IPS DF 6.9 (cell line): ENCODE results near the gene NUP93.
"Not testable (repeated sequence)": the region's sequence is repeated elsewhere in the genome, so short reads cannot be mapped to it uniquely, and the experiment has no call there.

Source experiments
- DNase-seq: peaks from one replicate; pipeline ENCODE4 v3.0.0-alpha.2; 2013; ENCODE audit warnings: low read depth, low spot score
- H3K27ac ChIP-seq: one replicate; pipeline ENCODE4 v1.5.1; 2013; ENCODE audit warnings: low read length, control low read depth
- H3K27me3 ChIP-seq: 2 replicates; pipeline ENCODE4 v1.6.1; 2013; ENCODE audit warnings: mild to moderate bottlenecking, low read length; ENCODE audit not compliant: control insufficient read depth, insufficient read depth
- H3K36me3 ChIP-seq: 2 replicates; pipeline ENCODE4 v1.6.1; 2013; ENCODE audit warnings: low read length; ENCODE audit not compliant: control insufficient read depth, insufficient read depth
- H3K4me1 ChIP-seq: 2 replicates; pipeline ENCODE4 v1.6.1; 2013; ENCODE audit warnings: low read length; ENCODE audit not compliant: control insufficient read depth, insufficient read depth
- H3K4me3 ChIP-seq: 2 replicates; pipeline ENCODE4 v1.5.1; 2013; ENCODE audit warnings: mild to moderate bottlenecking, low read length
- H3K9me3 ChIP-seq: 2 replicates; pipeline ENCODE4 v1.6.1; 2013; ENCODE audit warnings: low read length, inconsistent platforms; ENCODE audit not compliant: control insufficient read depth, insufficient read depth
- WGBS: extraction: QIAGEN DNeasy Blood & Tissue Kit; methylation state at CpG from one replicate; pipeline ENCODE4 v1.1.7; 2013; ENCODE audit warnings: mixed read lengths, missing lambda C conversion rate; ENCODE audit not compliant: insufficient read length, insufficient coverage; 5-methylcytosine and 5-hydroxymethylcytosine counted together

The NUP93 gene

DNA sequence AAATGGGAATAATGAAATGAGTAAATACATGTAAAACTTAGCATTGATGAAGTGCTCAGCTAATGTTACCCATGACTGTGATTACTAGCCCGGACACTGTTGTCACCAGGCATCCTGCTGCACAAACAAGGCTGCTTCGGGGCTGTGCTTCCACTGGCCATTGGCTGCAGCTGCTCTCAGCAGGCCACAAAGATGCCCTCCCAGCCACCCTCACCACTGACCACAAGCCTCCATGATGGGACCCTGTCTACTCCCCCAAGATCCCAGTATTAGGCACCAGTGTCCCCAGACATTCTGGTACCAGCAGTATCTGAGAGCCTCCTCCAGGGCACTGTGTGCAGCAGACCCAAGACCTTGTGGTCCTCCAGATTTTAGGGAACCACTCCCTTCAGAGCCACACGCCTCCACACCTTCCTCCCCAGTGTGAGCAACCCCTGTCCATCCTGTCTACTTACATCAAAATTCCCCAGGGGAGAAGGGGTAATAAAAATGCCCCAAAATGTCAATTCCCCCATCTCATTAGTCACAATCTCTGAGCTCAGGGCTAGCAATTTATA lies 19.7 kb upstream of the NUP93 start:
- no peaks in the 10 kb centered on the region for H3K9me3 ChIP-seq
- no CpG with 5 or more reads among the region's 3 CpGs for WGBS
- no peaks in the 10 kb centered on the region for H3K27me3 ChIP-seq
- no peak for DNase-seq
- no peak overlapping the region for H3K4me3 ChIP-seq
- no peaks in the 10 kb centered on the region for H3K4me1 ChIP-seq
- no peak overlapping the region for H3K27ac ChIP-seq
- H3K36me3 ChIP-seq, result no peaks in the 10 kb centered on the region

GRCh38 chr16:56711862-56712261 lies 18.1 kb upstream of the NUP93 start:
- WGBS, result 100% methylated on average over 1 of the region's 2 CpGs

GRCh38 chr16:56713794-56714193 lies 16.1 kb upstream of the NUP93 start:
- H3K4me1 ChIP-seq, result no peaks in the 10 kb centered on the region
- H3K27me3 ChIP-seq, result no peaks in the 10 kb centered on the region
- WGBS, result no CpG with 5 or more reads among the region's 2 CpGs
- H3K4me3 ChIP-seq, result no peak overlapping the region
- no peaks in the 10 kb centered on the region for H3K9me3 ChIP-seq
- no peak overlapping the region for H3K27ac ChIP-seq
- no peak for DNase-seq
- H3K36me3 ChIP-seq, result no peaks in the 10 kb centered on the region

More at GRCh38 chr16:56711862-56712261, 18.1 kb upstream of the NUP93 start:
- no peak overlapping the region for H3K27ac ChIP-seq
- no peaks in the 10 kb centered on the region for H3K36me3 ChIP-seq
- H3K9me3 ChIP-seq, result no peaks in the 10 kb centered on the region
- H3K27me3 ChIP-seq, result no peaks in the 10 kb centered on the region
- H3K4me1 ChIP-seq, result no peaks in the 10 kb centered on the region
- no peak for DNase-seq
- H3K4me3 ChIP-seq, result no peak overlapping the region

GRCh38 chr16:56715126-56715525 lies 14.8 kb upstream of the NUP93 start:
- no peaks in the 10 kb centered on the region for H3K4me1 ChIP-seq
- no peak overlapping the region for H3K4me3 ChIP-seq
- no CpG with 5 or more reads among the region's 4 CpGs for WGBS
- DNase-seq, result no peak
- no peaks in the 10 kb centered on the region for H3K36me3 ChIP-seq
- no peaks in the 10 kb centered on the region for H3K27me3 ChIP-seq
- H3K27ac ChIP-seq, result no peak overlapping the region
- H3K9me3 ChIP-seq, result no peaks in the 10 kb centered on the region

DNA sequence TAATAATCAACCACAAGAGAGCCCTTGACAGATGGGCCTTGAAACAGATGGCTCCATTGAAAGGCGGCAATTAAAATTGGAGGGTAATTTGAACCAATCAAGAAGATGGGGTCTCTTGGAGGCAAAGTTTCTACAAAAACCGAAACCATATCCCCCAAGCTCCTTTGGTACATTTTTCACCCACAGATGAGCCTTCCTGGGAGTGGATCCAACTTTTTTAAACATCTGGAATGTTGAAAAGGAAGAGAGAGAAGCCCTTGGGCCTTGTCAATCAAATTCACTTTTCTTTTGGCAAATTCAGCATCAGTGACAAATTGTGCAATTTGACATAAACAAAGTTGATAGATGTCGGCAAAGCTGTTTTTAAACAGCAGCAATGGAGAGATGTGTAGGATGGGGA lies 13.2 kb upstream of the NUP93 start:
- no CpG with 5 or more reads among the region's 3 CpGs for WGBS
- Histone ChIP-seq H3K4me3 (no peak overlapping the region), H3K36me3 (no peaks in the 10 kb centered on the region), H3K4me1 (no peaks in the 10 kb centered on the region), H3K9me3 (no peaks in the 10 kb centered on the region), H3K27ac (no peak overlapping the region), H3K27me3 (no peaks in the 10 kb centered on the region)
- no peak for DNase-seq

GRCh38 chr16:56717532-56717931 lies 12.4 kb upstream of the NUP93 start:
- H3K4me3 ChIP-seq, result not testable (repeated sequence)
- WGBS, result no CpG with 5 or more reads among the region's 2 CpGs

DNA sequence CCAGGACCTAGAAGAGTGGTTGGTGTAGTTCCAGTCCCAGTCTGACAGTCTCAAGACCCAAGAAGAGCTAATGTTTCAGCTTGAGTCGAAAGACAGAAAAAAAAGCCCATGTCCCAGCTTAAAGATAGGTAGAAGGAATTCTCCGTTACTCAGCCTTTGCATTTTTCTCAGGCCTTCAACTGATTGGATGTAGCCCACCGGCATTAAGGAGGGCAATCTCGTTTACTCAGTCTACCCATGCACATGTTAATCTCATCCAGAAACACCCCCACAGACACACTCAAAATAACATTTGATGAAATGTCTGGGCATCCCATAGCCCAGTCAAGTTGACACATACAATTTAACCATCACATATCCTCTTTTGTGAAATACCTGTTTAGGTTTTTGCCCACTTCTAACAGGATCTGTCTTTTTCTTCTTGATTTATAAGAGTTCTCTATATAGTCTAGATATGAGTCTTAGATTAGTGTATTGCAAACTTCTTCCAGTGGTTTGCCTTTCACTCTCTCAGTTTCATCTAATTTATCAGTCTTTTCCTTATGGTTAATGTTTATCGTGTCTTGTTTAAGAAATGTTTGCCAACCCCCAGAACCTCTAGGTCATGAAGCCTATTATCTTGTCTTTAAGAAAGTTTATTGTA lies 7.6 kb upstream of the NUP93 start:
- Histone ChIP-seq H3K4me3 (no peak overlapping the region), H3K27me3 (no peaks in the 10 kb centered on the region), H3K36me3 (no peaks in the 10 kb centered on the region), H3K4me1 (no peaks in the 10 kb centered on the region), H3K27ac (no peak overlapping the region), H3K9me3 (no peaks in the 10 kb centered on the region)
- no CpG with 5 or more reads among the region's 5 CpGs for WGBS
- no peak for DNase-seq

More at GRCh38 chr16:56717532-56717931, 12.4 kb upstream of the NUP93 start:
- not testable (repeated sequence) for H3K27me3 ChIP-seq, H3K36me3 ChIP-seq, H3K9me3 ChIP-seq, H3K4me1 ChIP-seq, DNase-seq, H3K27ac ChIP-seq

DNA sequence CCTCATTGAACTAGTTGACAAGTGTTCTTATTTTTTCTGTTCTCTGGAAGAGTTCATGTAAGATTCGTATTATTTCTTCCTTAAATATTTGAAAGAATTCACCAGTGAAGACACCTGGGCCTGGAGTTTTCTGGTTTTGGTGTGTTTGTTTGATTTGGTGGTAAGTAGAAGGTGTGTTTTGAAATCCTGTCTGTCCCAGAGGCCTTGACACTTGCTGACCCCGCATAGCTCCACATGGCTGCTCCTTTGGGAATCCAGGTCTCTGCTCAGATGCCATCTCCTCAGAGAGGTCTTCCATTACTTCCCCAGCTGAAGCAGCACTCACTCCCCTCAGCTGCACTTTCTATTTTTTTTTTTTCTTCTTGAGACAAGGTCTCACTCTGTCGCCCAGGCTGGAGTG lies 5.7 kb upstream of the NUP93 start:
- Histone ChIP-seq H3K27ac (no peak overlapping the region), H3K27me3 (no peaks in the 10 kb centered on the region), H3K4me1 (no peaks in the 10 kb centered on the region), H3K36me3 (no peaks in the 10 kb centered on the region), H3K4me3 (no peak overlapping the region), H3K9me3 (no peaks in the 10 kb centered on the region)
- WGBS, result no CpG with 5 or more reads among the region's 3 CpGs
- no peak for DNase-seq

DNA sequence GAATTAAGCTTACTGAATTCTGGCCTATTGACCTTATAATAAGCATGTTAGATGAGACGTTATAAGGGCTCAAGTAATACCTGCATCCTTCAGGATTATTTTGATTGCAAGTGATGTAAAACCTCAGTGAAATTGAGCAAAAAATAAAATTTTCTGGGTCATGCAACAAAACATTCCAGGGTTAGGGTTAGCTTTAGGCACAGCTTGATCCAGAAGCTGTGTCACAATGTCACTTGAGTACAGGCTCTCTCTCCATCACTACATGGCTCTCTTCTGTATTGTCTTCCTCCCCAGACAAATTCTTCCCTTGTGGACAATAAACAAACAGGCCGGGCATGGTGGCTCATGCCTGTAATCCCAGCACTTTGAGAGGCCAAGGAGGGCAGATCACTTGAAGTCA lies 3.6 kb upstream of the NUP93 start:
- no peaks in the 10 kb centered on the region for H3K9me3 ChIP-seq

GRCh38 chr16:56726926-56727325 lies 3.0 kb upstream of the NUP93 start:
- no peaks in the 10 kb centered on the region for H3K4me1 ChIP-seq
- no peaks in the 10 kb centered on the region for H3K27me3 ChIP-seq
- H3K27ac ChIP-seq, result no peak overlapping the region
- no peaks in the 10 kb centered on the region for H3K9me3 ChIP-seq
- H3K36me3 ChIP-seq, result no peaks in the 10 kb centered on the region
- WGBS, result no CpG with 5 or more reads among the region's 6 CpGs
- no peak for DNase-seq
- H3K4me3 ChIP-seq, result no peak overlapping the region

More for the DNA sequence above, 3.6 kb upstream of the NUP93 start:
- Histone ChIP-seq H3K27me3 (no peaks in the 10 kb centered on the region), H3K27ac (no peak overlapping the region), H3K4me3 (no peak overlapping the region), H3K36me3 (no peaks in the 10 kb centered on the region), H3K4me1 (no peaks in the 10 kb centered on the region)
- WGBS, result no CpG with 5 or more reads among the region's 2 CpGs
- no peak for DNase-seq

GRCh38 chr16:56728027-56728426 lies 1.9 kb upstream of the NUP93 start:
- no peak overlapping the region for H3K4me3 ChIP-seq
- no peaks in the 10 kb centered on the region for H3K4me1 ChIP-seq
- no CpG with 5 or more reads among the region's 1 CpG for WGBS

More at GRCh38 chr16:56728027-56728426, 1.9 kb upstream of the NUP93 start:
- H3K9me3 ChIP-seq, result no peaks in the 10 kb centered on the region
- H3K27ac ChIP-seq, result no peak overlapping the region
- H3K36me3 ChIP-seq, result no peaks in the 10 kb centered on the region
- no peaks in the 10 kb centered on the region for H3K27me3 ChIP-seq
- DNase-seq, result no peak
